T follicular helper cell (primary cell): ENCODE results near the gene PLA1A.
A peak's percentile ranks its signal among the peaks of the same experiment; 100 is the strongest.
"Not testable (repeated sequence)": the region's sequence is repeated elsewhere in the genome, so short reads cannot be mapped to it uniquely, and the experiment has no call there.

Source experiments
- DNase-seq: peaks from one replicate; pipeline ENCODE4 v3.0.0-alpha.2; 2020; ENCODE audit warnings: low read depth

The PLA1A gene

GRCh38 chr3:119662604-119663373, 65.1 kb downstream of the PLA1A start:
- no peak for DNase-seq

GRCh38 chr3:119663885-119664284, 66.2 kb downstream of the PLA1A start:
- no peak for DNase-seq

GRCh38 chr3:119664370-119664769, 66.7 kb downstream of the PLA1A start:
- no peak for DNase-seq

- DNase-seq = no peak
Observed at GRCh38 chr3:119664850-119665379, 67.2 kb downstream of the PLA1A start.

- no peak for DNase-seq
Observed at GRCh38 chr3:119665954-119666559, 68.4 kb downstream of the PLA1A start.

- no peak for DNase-seq
Observed at GRCh38 chr3:119669906-119670570, 72.4 kb downstream of the PLA1A start.

- DNase-seq = no peak
Observed at GRCh38 chr3:119672776-119673175, 75.1 kb downstream of the PLA1A start.

- no peak for DNase-seq
Observed at GRCh38 chr3:119673875-119674274, 76.2 kb downstream of the PLA1A start.

- DNase-seq = no peak
Observed at GRCh38 chr3:119675188-119675874, 77.6 kb downstream of the PLA1A start.

GRCh38 chr3:119676020-119676419, 78.3 kb downstream of the PLA1A start:
- DNase-seq = no peak

- DNase-seq = peak; percentile 94
Observed at GRCh38 chr3:119676771-119677640, 79.3 kb downstream of the PLA1A start, which contains the start of gene COX17. Gene COX17 (minus strand): TSS chr3:119677406. CDS start chr3:119677310, 96 bp downstream.

- DNase-seq = no peak
Observed at GRCh38 chr3:119677641-119677934, 79.9 kb downstream of the PLA1A start.

GRCh38 chr3:119678209-119678608, 80.5 kb downstream of the PLA1A start:
- DNase-seq = not testable (repeated sequence)
